NOMO-1 treated with dmso at 0.1 percent for 144 hours (cell line): ENCODE data around the gene SDHAF2.
A peak's percentile ranks its signal among the peaks of the same experiment; 100 is the strongest.
"Not testable (repeated sequence)": the region's sequence is repeated elsewhere in the genome, so short reads cannot be mapped to it uniquely, and the experiment has no call there.

Source experiments
- DNase-seq: peaks from one replicate; lab custom pipeline; 2025; ENCODE audit not compliant: unreplicated experiment; lab: John Stamatoyannopoulos, UW

SDHAF2 gene

DNA sequence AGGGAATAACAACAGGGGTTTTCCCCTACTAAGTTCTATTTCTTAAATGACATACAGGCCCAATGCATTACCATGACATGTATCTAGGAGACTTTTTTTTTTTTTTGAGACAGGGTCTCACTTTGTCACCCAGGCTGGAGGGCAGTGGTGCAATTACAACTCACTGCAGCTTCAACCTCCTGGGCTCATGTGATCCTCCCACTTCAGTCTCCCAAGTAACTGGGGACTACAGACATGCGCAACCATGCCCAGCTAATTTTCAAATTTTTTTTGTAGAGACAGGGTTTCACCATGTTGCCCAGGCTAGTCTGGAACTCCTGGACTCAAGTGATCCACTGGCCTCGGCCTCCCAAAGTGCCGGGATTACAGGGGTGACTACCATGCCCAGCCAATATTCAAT lies 7.7 kb upstream of the SDHAF2 start:
- no peak for DNase-seq

DNA sequence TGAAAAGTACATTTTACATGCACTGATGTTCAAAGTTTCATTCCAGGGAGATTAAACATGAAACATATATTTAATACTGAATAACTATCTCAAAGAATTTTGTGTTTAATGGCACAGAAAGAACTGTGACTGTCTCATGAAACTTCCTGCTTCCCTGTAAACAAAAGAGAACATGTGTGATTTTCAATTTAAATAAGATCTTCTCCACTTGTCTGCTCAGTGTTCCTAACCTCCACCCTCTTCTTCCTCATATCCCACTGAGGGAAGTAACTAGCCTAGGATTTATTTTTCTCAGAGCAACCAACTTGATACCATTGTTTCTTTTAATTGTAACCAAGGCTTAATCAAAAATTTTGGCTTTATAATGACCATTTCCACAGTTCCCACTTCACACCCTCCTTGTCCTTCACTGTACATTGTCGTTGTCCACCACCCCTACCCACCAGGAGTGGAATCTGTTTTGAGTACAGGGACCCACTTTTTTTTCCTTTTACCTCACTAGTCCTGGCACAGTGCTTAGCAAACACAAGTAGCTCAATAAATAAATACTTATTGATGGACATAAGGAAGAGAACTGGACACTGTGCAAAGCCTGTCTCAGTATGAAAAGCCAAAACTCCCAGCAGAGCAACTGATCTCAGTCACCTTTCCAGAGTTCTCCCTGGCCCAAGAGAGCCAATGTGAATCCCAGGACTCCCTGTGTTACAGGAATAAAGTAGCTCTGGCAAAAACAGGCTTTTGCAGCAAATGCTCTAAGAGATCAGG lies 4.4 kb upstream of the SDHAF2 start:
- DNase-seq = no peak

DNA sequence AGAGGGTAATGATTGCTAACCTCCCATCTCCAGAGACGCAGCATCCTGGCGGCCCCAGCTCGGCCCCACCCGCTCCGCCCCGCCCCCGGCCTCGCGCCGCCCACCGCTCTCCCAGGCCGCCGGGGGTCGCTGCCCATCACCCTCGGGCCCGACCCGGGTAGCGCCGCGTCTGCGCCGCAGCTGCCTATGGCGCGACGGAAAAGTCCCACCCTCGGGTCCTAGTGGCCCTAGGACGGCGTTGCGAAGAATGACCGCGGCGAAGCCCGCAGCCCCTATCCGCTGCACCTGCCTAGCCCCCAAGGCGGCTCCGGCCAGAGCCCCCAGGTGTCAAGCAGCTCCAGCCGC lies 606 bp upstream of the SDHAF2 start:
- peak; percentile 25 for DNase-seq

DNA sequence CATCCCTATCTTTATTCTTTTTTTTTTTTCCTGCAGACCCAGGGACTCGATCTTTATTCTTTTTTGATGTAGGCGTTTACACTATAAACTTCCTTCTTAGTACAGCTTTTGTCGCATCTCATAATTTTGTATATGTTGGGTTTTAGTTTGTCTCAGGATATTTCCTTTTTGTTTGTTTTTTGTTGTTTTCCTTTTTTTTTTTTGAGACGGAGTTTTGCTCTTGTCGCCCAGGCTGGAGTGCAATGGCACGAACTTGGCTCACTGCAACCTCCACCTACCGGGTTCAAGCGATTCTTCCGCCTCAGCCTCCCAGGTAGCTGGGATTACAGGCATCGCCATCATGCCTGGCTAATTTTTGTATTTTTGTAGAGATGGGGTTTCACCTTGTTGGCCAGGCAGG lies 915 bp downstream of the SDHAF2 start:
- DNase-seq = not testable (repeated sequence)

DNA sequence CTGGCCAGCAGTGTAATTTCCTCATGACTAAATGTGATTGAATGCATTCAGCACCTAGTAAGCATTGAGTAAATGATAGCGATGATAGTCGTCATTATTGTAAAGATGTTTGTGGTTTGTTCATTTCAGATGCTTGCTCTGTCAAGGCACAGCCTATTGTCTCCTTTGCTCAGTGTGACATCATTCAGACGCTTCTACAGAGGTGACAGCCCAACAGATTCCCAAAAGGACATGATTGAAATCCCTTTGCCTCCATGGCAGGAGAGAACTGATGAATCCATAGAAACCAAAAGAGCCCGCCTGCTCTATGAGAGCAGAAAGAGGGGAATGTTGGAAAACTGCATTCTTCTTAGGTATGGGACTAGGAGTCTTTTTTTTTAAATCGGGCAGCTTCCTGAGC lies 7.6 kb downstream of the SDHAF2 start:
- no peak for DNase-seq

DNA sequence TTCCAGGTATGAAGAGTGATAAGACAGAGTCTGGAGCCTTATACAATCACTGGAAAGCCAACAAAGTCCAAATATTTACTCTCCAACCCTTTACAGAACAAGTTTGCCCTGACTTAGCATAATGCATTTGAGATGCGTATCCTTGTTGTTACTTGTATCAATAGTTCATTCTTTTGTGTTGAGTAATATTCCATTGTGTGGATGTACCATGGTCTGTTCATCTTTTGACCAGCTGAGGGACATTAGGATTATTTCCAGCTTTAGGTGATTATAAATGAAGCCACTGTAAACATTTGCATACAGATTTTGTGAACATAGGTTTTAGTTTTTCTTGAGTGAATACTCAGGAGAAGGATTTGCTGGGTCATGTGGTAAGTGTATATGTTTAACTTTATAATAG lies 9.7 kb downstream of the SDHAF2 start:
- DNase-seq = no peak

DNA sequence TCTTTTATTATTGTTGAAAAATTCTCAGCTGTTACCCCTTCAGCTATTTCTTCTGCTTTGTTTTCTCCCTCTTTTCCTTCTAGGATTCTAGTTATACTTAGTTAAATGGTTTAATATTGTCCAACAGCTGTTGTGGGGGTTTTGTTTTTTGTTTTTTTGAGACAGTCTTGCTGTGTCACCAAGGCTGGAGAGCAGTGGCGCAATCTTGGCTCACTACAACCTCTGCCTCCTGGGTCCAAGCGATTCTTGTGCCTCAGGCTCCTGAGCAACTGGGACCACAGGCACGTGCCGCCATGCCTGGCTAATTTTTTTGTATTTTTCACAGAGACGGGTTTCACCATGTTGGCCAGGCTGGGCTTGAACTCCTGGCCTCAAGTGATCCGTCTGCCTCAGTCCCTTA lies 12.7 kb downstream of the SDHAF2 start:
- DNase-seq = no peak

DNA sequence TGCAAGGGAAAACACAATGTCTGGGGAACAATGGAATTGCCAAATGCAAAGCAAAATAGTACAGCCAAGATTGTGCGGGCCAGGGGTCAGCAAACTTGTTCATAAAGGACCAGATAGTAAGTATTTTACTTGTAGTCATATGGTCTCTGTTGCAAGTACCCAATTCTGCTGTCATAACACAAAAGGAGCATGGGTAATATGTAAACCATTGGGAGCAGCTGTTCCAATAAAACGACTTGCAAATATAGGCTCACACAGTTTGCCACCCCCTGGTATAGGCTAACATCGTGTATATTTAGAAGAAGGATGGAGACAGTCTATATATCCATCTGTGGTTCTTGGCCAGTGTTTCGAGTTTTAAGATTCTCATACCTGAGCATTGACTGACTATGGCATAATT lies 15.6 kb downstream of the SDHAF2 start:
- DNase-seq = no peak

DNA sequence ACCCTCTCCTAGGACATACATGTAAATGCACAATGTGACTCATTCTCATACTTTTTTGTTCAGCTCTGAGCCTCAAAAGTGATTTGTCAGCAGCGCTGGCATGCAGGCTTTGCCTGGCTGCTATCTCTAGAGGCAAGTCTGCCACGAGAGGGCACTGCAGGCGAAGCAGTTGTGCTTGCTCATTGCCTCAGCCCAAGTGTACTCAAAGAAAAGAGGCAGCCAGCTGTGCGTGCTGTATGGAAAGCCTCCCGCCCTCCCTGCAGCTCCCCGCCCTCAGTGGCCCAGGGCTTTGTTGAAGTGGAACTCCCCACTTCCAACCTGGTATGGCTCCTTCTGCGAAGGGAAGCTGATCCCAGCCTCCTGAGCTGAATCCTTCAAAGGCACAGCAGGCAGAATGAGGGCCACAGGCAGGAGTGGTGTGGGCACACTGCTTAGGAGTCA lies 16.3 kb downstream of the SDHAF2 start:
- DNase-seq = peak; percentile 1

DNA sequence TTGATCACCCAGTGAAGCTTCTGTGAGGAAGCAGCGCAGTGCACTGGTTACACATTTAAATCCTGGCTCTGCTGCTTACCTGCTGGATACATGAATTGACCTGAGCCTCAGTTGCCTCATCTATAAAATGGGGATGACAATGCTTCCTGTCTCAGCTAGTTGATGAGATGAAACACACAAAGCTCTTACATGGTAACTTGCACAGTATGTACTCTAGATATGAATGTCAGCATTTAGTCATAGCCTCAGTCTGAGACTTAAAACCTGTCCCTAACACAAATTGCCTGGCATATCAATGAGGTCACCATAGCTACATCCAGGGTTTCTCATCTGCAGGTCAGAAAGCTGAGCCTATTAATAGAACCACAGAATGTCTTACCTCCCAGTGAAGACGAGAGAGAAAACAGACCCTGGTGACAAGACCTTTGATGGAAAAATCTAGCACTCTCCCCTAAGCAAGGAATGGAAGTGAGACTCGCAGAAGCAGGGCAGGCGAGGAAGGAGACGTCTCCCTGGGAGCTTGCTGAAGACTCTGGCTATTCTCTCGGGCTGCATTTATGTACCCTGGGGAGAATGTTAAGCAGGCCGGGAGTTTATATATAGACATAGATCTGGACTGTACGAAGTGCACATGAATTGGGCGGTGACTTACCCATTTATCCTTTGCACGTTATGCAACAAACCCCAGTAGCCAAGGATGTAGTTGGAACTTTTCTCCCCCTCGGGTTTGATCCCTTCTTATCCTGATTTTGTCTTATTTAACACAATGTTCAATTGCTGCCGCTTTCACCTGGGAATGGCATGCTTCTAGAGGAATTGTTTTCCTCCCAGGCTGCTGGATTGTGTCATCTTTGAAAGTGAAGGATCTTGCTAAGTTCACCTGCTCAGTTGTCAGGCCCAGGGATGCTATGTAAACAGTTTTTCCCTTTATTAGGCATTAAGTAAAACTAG lies 18.0 kb downstream of the SDHAF2 start:
- DNase-seq = no peak

DNA sequence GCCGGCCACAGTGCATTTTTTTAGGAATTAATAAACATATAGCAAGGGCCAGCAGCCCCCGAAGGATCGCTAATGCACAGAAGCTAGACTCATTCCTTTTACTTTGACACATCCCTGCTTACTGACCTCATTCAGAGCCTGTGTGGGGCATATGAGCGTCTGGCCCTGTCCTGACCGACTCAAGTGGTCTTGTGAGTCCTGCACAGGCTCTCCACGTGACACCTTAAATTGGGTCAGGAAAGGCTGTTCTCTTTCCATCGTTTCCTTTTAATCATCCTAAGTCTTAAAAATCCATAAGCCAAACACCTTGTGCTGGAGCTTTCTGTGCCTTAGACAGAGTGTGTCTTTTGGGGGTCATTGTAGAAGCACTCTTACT lies 18.6 kb downstream of the SDHAF2 start:
- no peak for DNase-seq

DNA sequence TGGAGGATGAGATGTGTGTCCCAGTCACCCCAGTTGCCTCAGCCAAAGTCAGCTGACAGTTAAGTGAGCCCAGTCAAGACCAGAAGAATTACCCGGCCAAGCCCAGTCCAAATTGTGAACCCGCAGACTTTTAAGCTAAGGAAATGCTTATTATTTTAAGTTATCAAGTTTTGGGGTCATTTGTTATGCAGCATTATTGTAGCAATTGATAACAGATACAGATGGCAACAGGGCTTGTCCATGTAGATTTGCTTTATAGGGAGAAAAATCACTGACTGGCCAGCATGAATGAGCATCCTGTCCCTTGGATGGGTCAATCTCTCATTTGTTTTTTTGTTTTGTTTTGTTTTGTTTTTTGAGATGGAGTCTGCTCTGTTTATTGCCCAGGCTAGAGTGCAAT lies 22.9 kb downstream of the SDHAF2 start:
- DNase-seq = no peak

DNA sequence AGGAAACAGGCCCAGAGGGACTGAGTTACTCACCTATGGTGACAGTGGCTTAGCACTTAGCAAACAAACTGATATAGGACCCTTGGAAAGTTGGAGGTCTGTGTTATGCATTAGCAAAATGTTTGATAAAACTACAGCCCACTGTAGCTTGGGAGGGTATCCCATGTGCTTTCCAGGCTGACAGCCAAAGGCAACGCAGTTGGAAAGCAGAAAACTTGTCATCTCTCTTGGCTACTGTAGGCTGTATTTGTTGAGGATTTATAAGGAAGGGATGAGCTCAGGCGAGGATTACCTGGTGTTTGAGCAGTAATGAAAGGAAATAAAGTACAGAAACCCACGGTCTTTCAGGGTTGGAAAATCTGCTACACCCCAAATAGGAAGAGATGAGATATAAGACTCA lies 23.8 kb downstream of the SDHAF2 start:
- no peak for DNase-seq

DNA sequence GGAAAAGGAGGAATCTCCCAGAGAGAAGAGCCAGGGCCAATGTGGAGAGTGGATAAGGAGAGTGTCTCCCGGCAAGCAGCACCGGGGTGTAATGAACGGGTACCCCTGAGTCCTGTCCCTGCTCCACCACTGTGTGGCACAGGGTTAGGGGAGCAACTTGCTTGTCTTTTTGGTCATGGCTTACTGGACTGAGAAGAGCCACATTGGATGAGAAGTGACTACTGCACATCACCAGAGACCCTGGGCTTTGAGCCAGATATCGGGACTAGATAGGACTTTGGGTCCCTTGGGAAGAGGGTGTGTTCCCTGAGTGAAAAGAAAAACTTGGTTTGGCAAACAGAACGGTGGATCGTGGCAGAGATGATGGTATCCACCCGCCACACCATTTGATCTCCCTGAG lies 24.6 kb downstream of the SDHAF2 start:
- DNase-seq = no peak

DNA sequence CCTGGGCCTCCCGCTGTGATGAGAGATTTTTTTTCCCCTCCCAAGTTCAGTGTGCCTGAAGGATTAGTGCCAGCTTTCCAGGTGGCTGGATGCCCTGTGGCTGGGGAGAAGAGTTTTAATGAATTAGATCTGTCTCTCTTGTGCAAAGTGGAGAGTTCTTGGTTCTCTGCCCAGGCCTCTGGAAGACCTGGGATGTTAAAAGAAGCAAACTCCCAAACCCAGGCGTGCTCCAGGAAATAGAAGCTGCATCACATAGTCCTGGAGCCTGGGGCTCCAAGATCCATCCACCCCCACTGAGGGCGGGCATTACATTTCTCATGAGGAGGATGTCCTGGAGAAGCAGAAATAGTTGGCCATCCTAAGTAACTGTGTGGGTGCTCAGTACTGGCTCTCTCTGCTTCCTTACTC lies 30.6 kb downstream of the SDHAF2 start:
- no peak for DNase-seq

DNA sequence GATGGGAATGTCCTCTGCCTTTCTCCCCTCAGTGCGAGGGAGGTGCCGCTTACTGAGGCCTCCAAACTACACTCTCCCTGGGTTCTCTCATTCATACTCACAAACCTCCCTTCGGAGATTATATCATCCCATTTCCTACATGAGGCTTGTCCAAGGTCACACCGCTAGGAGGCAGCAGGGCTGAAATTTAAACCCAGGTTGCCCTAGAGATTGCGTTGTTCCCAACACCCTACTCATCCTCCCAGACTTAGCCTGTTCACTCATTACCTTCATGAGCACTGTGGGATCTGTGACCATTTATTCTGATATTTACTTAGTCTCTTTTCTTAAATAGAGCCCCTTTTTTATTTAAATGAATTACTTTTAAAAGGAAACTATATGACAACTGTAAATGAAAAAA lies 31.1 kb downstream of the SDHAF2 start:
- no peak for DNase-seq

DNA sequence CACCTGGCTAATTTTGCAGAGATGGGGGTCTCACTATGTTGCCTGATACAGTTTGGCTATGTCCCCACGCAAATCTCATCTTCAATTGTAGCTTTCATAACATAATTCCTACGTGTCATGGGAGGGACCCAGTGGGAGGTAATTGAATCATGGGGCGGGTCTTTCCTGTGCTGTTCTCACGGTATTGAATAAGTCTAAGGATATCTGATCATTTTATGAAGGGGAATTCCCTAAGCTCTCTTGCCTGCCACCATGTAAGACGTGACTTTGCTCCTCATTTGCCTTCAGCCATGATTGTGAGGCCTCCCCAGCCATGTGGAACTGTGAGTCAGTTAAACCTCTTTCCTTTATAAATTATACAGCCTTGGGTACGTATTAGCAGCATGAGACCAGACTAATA lies 37.7 kb downstream of the SDHAF2 start:
- DNase-seq = not testable (repeated sequence)

DNA sequence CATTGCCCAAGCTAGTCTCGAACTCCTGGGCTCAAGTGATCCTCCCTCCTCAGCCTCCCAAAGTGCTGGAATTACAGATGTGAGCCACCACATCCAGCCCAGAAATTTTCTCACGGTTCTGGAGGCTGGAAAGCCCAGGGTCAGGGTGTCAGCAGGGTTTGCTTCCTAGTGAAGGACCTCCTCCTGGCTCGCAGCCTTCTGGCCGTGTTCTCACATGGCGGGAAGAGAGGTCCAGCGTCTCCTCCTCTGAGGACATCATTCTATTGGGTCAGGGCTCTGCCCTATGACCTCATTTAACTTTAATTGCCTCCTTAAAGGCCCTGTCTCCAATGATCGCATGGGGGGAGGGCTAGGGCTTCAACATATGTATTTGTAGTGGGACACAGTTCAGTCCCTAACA lies 38.1 kb downstream of the SDHAF2 start:
- no peak for DNase-seq

DNA sequence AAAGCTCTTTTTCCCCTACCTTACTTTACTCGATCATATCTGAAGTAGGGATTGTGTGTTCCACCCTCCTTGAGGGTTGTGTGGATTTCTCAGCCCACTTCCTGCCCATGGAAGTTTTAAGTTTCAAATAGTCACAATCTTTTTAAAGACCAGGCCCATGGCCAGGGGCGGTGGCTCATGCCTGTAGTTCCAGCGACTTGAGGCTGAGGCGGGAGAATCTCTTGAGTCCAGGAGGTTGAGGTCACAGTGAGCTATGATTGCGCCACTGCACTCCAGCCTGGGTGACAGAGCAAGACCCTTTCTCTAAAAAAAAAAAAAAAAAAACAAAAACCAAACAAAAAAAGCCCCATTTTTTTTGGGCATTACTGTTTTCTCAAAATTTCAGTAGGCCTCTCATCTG lies 42.4 kb downstream of the SDHAF2 start:
- DNase-seq = no peak

DNA sequence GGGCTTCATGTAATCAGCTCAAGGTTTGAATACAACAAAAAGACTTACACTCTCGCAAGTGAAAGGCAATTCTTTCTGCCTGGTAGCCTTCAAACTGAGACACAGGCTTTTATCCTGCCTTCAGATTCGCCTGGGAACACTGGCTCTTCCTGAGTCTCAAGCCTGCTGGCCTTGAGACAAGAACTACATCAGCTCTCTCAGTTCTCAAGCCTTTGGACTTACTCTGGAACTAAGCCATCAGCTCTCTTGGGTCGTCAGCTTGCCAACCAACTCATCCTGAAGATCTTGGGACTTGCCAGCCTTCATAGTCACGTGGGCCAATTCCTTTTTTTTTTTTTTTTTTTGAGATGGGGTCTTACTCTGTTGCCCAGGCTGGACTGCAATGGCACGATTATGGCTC lies 42.9 kb downstream of the SDHAF2 start:
- no peak for DNase-seq

DNA sequence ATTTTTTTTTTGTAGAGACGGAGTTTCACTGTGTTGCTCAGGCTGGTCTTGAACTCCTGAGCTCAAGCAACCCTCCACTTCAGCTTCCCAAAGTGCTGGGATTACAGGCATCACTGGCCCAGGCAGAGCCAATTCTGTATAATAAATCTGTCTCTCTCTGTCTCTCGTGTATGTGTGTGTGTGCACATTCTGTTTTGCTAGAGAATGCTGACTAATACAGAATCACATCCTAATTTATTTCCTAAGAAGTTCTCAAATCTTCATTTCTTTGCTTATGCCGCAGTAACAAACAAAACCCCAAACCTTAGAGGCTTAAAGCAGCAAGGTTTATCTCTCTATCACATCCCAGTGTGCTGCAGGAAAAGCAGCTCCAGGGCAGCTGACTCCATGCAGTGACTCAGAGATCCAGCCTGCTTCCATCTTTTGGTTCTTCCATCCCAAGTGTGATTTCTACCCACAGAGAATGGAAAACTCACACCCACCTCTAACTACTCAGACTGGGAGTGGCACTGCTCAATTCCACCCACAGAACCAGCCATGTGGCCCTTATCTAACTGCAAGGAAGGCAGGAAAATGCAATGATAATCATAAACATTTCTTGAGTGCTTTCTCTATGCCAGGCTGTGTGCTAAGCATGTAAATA lies 43.6 kb downstream of the SDHAF2 start:
- no peak for DNase-seq
